Type B pancreatic cell (in vitro differentiated cells): Measurements from ENCODE around the gene ASTE1. TPM values are rescaled to one million over a fixed set of nuclear protein-coding genes. Genes with fewer than 3 reads are reported as not detected.
"Not testable (repeated sequence)": the region's sequence is repeated elsewhere in the genome, so short reads cannot be mapped to it uniquely, and the experiment has no call there.

Source experiments
- DNase-seq: peaks from one replicate; pipeline ENCODE4 v3.0.0; 2021; ENCODE audit warnings: mixed read lengths; ENCODE audit not compliant: unreplicated experiment; ENCODE audit errors: extremely low spot score
- H3K27ac Mint-ChIP-seq: 2 replicates; pipeline ENCODE4 v1.8.0; 2021; ENCODE audit warnings: mild to moderate bottlenecking, mixed read lengths
- H3K27me3 Mint-ChIP-seq: 2 replicates; pipeline ENCODE4 v1.8.0; 2021; ENCODE audit warnings: mixed read lengths
- H3K36me3 Mint-ChIP-seq: 2 replicates; pipeline ENCODE4 v1.8.0; 2021; ENCODE audit warnings: mixed read lengths
- H3K4me1 Mint-ChIP-seq: one replicate; pipeline ENCODE4 v1.8.0; 2021; ENCODE audit warnings: mixed read lengths; ENCODE audit not compliant: unreplicated experiment
- H3K4me3 Mint-ChIP-seq: 2 replicates; pipeline ENCODE4 v1.8.0; 2021; ENCODE audit warnings: mild to moderate bottlenecking, mixed read lengths
- H3K9me3 Mint-ChIP-seq: 2 replicates; pipeline ENCODE4 v1.8.0; 2021; ENCODE audit warnings: mixed read lengths
- CTCF ChIP-seq: fragments of 200-600 bp; sonication (generic); conservative IDR thresholded peaks from 2 replicates; pipeline ENCODE4 v1.5.0; 2021; ENCODE audit warnings: antibody characterized with exemption, mild to moderate bottlenecking
- total RNA-seq: library from RNA; stranded (reverse); gene quantifications from 2 replicates; pipeline ENCODE4 v1.2.1, GENCODE V29; 2021; ENCODE audit warnings: low replicate concordance

The ASTE1 gene
- total RNA-seq, 1 donor from 2014 or later: 11.4 TPM

GRCh38 chr3:131067983-131068382 is 41.4 kb upstream of the ASTE1 start:
- H3K27me3 Mint-ChIP-seq: no peaks in the 10 kb centered on the region
- no peak for TF ChIP-seq CTCF
- H3K9me3 Mint-ChIP-seq: peaks cover 5% of the 10 kb centered on the region
- DNase-seq: no peak
- no peak overlapping the region for H3K27ac Mint-ChIP-seq
- H3K36me3 Mint-ChIP-seq: peaks cover 6% of the 10 kb centered on the region
- peaks cover 4% of the 10 kb centered on the region for H3K4me1 Mint-ChIP-seq
- H3K4me3 Mint-ChIP-seq: no peak overlapping the region

- Mint-ChIP-seq H3K4me3 (no peak overlapping the region), H3K9me3 (no peaks in the 10 kb centered on the region), H3K27me3 (no peaks in the 10 kb centered on the region), H3K27ac (no peak overlapping the region), H3K36me3 (no peaks in the 10 kb centered on the region), H3K4me1 (no peaks in the 10 kb centered on the region)
- peak; percentile 42 for TF ChIP-seq CTCF
- DNase-seq: no peak
These were observed 26.6 kb upstream of the ASTE1 start for GRCh38 chr3:131053043-131053859.

- Mint-ChIP-seq H3K4me3 (no peak overlapping the region), H3K9me3 (peaks cover 12% of the 10 kb centered on the region), H3K27ac (no peak overlapping the region), H3K4me1 (no peaks in the 10 kb centered on the region), H3K36me3 (peaks cover 3% of the 10 kb centered on the region), H3K27me3 (no peaks in the 10 kb centered on the region)
- no peak for TF ChIP-seq CTCF
- no peak for DNase-seq
These were observed 23.4 kb upstream of the ASTE1 start for GRCh38 chr3:131050001-131050400.

GRCh38 chr3:131048030-131048429 is 21.4 kb upstream of the ASTE1 start:
- Mint-ChIP-seq H3K36me3 (peaks cover 7% of the 10 kb centered on the region), H3K4me3 (no peak overlapping the region), H3K4me1 (no peaks in the 10 kb centered on the region), H3K27me3 (no peaks in the 10 kb centered on the region), H3K9me3 (peaks cover 19% of the 10 kb centered on the region), H3K27ac (no peak overlapping the region)
- DNase-seq: no peak
- no peak for TF ChIP-seq CTCF

GRCh38 chr3:131047582-131047981 is 21.0 kb upstream of the ASTE1 start:
- H3K4me1 Mint-ChIP-seq: no peaks in the 10 kb centered on the region
- peak; percentile 18 for TF ChIP-seq CTCF
- H3K27ac Mint-ChIP-seq: no peak overlapping the region
- H3K27me3 Mint-ChIP-seq: no peaks in the 10 kb centered on the region
- no peak for DNase-seq
- no peak overlapping the region for H3K4me3 Mint-ChIP-seq
- peaks cover 19% of the 10 kb centered on the region for H3K9me3 Mint-ChIP-seq
- H3K36me3 Mint-ChIP-seq: peaks cover 7% of the 10 kb centered on the region

GRCh38 chr3:131042271-131042985 is 15.8 kb upstream of the ASTE1 start:
- H3K27me3 Mint-ChIP-seq, H3K4me3 Mint-ChIP-seq, H3K27ac Mint-ChIP-seq, DNase-seq, H3K4me1 Mint-ChIP-seq: not testable (repeated sequence)
- Mint-ChIP-seq H3K36me3 (peaks cover 12% of the 10 kb centered on the region), H3K9me3 (peaks cover 16% of the 10 kb centered on the region)
